Smooth muscle cell (in vitro differentiated cells): Measurements from ENCODE around the gene ZNF775. TPM values are rescaled to one million over a fixed set of nuclear protein-coding genes. Genes with fewer than 3 reads are reported as not detected.

Experiments
- DNase-seq: peaks from one replicate; lab custom pipeline; 2025; ENCODE audit not compliant: unreplicated experiment; lab: John Stamatoyannopoulos, UW
- H2AFZ ChIP-seq: fragments of 200-600 bp; sonication (generic); 2 replicates; pipeline ENCODE4 v1.6.0; 2016; ENCODE audit warnings: antibody characterized with exemption, low read depth, mild to moderate bottlenecking
- H3F3A ChIP-seq: fragments of 200-600 bp; sonication (generic); 2 replicates; pipeline ENCODE4 v1.6.0; 2017; ENCODE audit warnings: antibody characterized with exemption, low read depth
- H3K27ac ChIP-seq: fragments of 200-600 bp; sonication (generic); 2 replicates; pipeline ENCODE4 v1.5.1; 2016; ENCODE audit warnings: low read depth, mild to moderate bottlenecking
- H3K27me3 ChIP-seq: fragments of 200-600 bp; sonication (generic); 2 replicates; pipeline ENCODE4 v1.6.1; 2016; ENCODE audit warnings: low read depth, mild to moderate bottlenecking
- H3K36me3 ChIP-seq: fragments of 200-600 bp; sonication (generic); 2 replicates; pipeline ENCODE4 v1.5.1; 2016; ENCODE audit warnings: low read depth
- H3K4me1 ChIP-seq: fragments of 200-600 bp; sonication (generic); 2 replicates; pipeline ENCODE4 v1.5.1; 2016; ENCODE audit warnings: low read depth
- H3K4me2 ChIP-seq: fragments of 200-600 bp; sonication (generic); 2 replicates; pipeline ENCODE4 v1.6.0; 2016; ENCODE audit warnings: mild to moderate bottlenecking
- H3K4me3 ChIP-seq: fragments of 200-600 bp; sonication (generic); 2 replicates; pipeline ENCODE4 v1.5.1; 2016; ENCODE audit warnings: mild to moderate bottlenecking
- H3K79me2 ChIP-seq: fragments of 200-600 bp; sonication (generic); 2 replicates; pipeline ENCODE4 v1.6.0; 2016; ENCODE audit warnings: low read depth, mild to moderate bottlenecking
- H3K9ac ChIP-seq: fragments of 200-600 bp; sonication (generic); 2 replicates; pipeline ENCODE4 v1.6.0; 2016; ENCODE audit warnings: low read depth
- H3K9me3 ChIP-seq: fragments of 200-600 bp; sonication (generic); replicated peaks from 2 replicates; pipeline ENCODE4 v1.5.1; 2016; ENCODE audit warnings: low read depth
- H4K20me1 ChIP-seq: fragments of 200-600 bp; sonication (generic); 2 replicates; pipeline ENCODE4 v1.6.0; 2016; ENCODE audit warnings: low read depth
- CTCF ChIP-seq: fragments of 200-600 bp; sonication (generic); IDR thresholded peaks from 2 replicates; pipeline ENCODE4 v1.5.1; 2017; ENCODE audit warnings: borderline replicate concordance, mild to moderate bottlenecking, antibody characterized with exemption; ENCODE audit not compliant: insufficient read depth, poor library complexity, severe bottlenecking
- WGBS: methylation state at CpG from one replicate; pipeline ENCODE4 v1.1.7; 2016; ENCODE audit warnings: low lambda C conversion rate; 5-methylcytosine and 5-hydroxymethylcytosine counted together
- polyA plus RNA-seq: library from polyadenylated mRNA; unstranded; fragments of >200 nt; fragmentation: Nextera tagmentation; extraction: Ambion mirVana; gene quantifications from 2 replicates; pipeline ENCODE4 v1.2.1, GENCODE V29; 2016
- total RNA-seq: library from RNA; depleted of rRNA; stranded (reverse); fragments of >200 nt; gene quantifications from 2 replicates; pipeline ENCODE4 v1.2.3, GENCODE V29; 2014

The ZNF775 gene
- total and polyA plus RNA-seq, 2 experiments from 2014 or later = 5.9 to 23.8 TPM

- H4K20me1 ChIP-seq = peaks cover 15% of the 10 kb centered on the region
- no peak for DNase-seq
- no peaks in the 10 kb centered on the region for H3K27me3 ChIP-seq
- no peak overlapping the region for H2AFZ ChIP-seq
- 60% methylated on average over 3 of the region's 3 CpGs for WGBS
- peak overlapping the region; percentile 79 for H3K4me3 ChIP-seq
- H3K4me1 ChIP-seq = peaks cover 21% of the 10 kb centered on the region
- H3F3A ChIP-seq = peaks cover 22% of the 10 kb centered on the region
- peak overlapping the region; percentile 91 for H3K27ac ChIP-seq
- peak overlapping the region; percentile 97 for H3K4me2 ChIP-seq
- peak overlapping the region; percentile 86 for H3K9ac ChIP-seq
- TF ChIP-seq CTCF = no peak
- no peaks in the 10 kb centered on the region for H3K9me3 ChIP-seq
- H3K79me2 ChIP-seq = peaks cover 31% of the 10 kb centered on the region
- H3K36me3 ChIP-seq = no peaks in the 10 kb centered on the region
These were observed 8.5 kb upstream of the ZNF775 start for GRCh38 chr7:150370612-150371071.

DNA sequence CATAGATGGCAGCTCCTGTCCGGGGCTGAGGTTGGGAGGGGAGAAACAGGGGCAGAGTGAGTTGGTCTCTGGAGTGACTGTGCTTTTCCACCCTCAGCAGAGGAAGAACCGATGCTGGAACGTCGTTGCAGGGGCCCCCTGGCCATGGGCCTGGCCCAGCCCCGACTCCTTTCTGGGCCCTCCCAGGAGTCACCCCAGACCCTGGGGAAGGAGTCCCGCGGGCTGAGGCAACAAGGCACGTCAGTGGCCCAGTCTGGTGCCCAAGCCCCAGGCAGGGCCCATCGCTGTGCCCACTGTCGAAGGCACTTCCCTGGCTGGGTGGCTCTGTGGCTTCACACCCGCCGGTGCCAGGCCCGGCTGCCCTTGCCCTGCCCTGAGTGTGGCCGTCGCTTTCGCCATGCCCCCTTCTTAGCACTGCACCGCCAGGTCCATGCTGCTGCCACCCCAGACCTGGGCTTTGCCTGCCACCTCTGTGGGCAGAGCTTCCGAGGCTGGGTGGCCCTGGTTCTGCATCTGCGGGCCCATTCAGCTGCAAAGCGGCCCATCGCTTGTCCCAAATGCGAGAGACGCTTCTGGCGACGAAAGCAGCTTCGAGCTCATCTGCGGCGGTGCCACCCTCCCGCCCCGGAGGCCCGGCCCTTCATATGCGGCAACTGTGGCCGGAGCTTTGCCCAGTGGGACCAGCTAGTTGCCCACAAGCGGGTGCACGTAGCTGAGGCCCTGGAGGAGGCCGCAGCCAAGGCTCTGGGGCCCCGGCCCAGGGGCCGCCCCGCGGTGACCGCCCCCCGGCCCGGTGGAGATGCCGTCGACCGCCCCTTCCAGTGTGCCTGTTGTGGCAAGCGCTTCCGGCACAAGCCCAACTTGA, 7.8 kb upstream of the ZNF775 start:
- no peak overlapping the region for H2AFZ ChIP-seq
- peaks cover 21% of the 10 kb centered on the region for H3K4me1 ChIP-seq
- H3F3A ChIP-seq = peaks cover 24% of the 10 kb centered on the region
- H3K36me3 ChIP-seq = no peaks in the 10 kb centered on the region
- H3K4me3 ChIP-seq = no peak overlapping the region
- H3K27ac ChIP-seq = peak overlapping the region; percentile 91
- TF ChIP-seq CTCF = no peak
- peak overlapping the region; percentile 71 for H3K9ac ChIP-seq
- H3K27me3 ChIP-seq = no peaks in the 10 kb centered on the region
- H4K20me1 ChIP-seq = peaks cover 15% of the 10 kb centered on the region
- H3K9me3 ChIP-seq = no peaks in the 10 kb centered on the region
- H3K4me2 ChIP-seq = peak overlapping the region; percentile 97
- WGBS = 94% methylated on average over 33 of the region's 48 CpGs
- H3K79me2 ChIP-seq = peaks cover 31% of the 10 kb centered on the region
- DNase-seq = no peak

GRCh38 chr7:150371996-150372270, 7.2 kb upstream of the ZNF775 start:
- no peak overlapping the region for H3K9ac ChIP-seq
- no peaks in the 10 kb centered on the region for H3K36me3 ChIP-seq
- H3K4me3 ChIP-seq = no peak overlapping the region
- TF ChIP-seq CTCF = no peak
- 97% methylated on average over 16 of the region's 30 CpGs for WGBS
- no peak for DNase-seq
- peaks cover 21% of the 10 kb centered on the region for H3K4me1 ChIP-seq
- no peaks in the 10 kb centered on the region for H3K9me3 ChIP-seq
- no peak overlapping the region for H3K4me2 ChIP-seq
- no peaks in the 10 kb centered on the region for H3K27me3 ChIP-seq
- peaks cover 31% of the 10 kb centered on the region for H3K79me2 ChIP-seq
- no peak overlapping the region for H3K27ac ChIP-seq
- H4K20me1 ChIP-seq = peaks cover 15% of the 10 kb centered on the region
- no peak overlapping the region for H2AFZ ChIP-seq
- H3F3A ChIP-seq = peaks cover 28% of the 10 kb centered on the region
